HG02798 (cell line): ENCODE data around the gene COX10.

Experiments
- ATAC-seq: cut with Tn5 transposase; IDR thresholded peaks from one replicate; pipeline ENCODE4 v1.9.1; 2021; ENCODE audit warnings: mild to moderate bottlenecking; ENCODE audit not compliant: unreplicated experiment, poor library complexity

COX10 gene

DNA sequence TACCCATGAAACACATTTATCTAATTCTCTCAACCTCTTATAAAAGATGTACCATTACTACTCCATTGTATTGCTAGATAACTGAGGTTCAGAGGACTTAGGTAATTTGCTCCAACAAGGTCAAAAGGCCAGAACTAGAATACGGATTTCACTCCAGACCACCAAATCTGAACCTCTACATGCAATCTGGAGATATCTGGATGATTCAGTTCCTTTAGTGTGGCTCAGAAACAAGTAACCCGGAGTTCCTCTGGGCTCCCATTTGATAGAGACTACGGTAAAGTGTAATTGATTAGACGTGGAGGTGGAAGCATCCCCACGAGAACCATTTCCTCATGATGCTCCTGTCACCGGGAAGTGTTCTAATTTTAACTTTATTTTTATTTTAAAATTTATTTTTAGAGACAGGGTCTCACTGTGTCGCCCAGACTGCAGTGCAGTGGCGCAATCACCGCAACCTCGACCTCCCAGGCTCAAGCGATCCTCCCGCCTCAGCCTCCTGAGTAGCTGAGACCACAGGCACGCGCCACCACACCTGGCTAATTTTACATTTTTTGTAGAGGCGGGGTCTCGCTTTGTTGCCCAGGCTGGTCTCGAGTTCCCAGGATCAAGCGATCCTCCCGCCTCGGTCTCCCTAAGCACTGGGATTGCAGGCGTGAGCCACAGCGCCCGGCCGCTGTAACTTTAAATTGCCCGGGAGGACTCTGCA lies 608 bp upstream of the COX10 start:
- ATAC-seq = peak; percentile 17

DNA sequence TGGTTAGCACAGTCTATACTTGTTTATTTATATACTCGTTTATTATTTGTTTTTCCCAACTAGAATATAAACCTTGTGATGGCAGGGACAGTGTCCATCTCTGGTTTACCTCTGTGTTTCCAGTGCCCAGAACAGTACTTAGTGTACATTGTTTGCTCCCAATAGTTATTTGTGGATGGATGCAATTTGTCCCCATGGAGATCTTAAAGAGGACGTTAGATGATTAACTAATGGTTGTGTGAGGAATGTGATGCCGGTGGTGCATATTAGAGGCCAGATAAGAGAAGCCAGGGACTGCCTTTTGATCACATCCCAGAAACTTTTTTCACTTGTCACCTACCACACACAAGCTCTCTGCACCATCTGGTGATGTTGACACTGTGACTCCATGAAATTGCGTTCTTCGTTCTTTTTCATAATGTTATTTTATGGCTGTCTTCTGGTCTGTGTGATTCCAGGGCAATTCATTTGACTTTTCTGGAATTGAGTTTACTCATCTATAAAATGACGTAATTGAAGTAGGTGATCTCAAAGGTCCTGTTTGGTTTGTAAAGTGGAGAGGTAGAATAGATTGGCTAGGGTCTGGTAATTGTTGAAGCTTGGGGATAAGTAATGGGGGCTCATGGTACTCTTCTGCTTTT lies 1.2 kb downstream of the COX10 start:
- ATAC-seq = no peak

DNA sequence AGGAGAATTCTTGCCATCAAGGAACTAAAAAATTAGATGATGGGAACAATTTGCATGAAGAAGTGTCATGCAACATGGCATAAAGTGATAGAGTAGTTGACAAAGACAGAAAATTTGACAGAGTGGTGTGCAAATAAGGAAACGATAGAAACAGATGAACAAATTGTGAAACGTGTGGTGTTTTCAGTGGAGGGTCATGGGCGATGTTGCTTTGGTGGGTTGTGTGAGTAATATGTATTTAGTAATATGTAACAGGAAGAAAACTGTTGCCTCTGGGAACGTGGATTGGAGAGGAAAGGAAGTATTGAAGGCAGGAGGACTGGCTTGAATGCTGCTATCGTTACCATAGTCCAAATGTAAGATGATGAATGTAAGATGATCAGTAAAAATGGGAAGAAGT lies 3.6 kb downstream of the COX10 start:
- no peak for ATAC-seq

DNA sequence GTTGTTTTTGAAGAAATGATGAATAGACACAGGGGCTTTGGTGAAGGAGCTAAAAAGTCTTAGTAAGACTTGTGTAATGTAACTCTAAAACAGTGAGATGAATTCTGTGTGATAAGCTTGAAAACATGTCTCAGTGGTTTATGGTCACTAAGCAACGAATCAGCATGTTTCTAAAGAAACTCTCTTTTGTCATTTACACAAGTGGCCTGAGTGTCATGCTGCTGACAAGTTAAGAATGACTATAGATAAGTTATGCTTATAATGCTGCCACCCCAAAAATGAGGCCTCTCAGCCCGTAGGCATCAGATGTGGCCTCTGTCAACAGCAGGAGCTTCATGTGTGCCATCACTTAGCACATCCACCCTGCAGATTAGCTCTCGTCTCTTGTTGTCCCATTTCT lies 8.7 kb downstream of the COX10 start:
- no peak for ATAC-seq

DNA sequence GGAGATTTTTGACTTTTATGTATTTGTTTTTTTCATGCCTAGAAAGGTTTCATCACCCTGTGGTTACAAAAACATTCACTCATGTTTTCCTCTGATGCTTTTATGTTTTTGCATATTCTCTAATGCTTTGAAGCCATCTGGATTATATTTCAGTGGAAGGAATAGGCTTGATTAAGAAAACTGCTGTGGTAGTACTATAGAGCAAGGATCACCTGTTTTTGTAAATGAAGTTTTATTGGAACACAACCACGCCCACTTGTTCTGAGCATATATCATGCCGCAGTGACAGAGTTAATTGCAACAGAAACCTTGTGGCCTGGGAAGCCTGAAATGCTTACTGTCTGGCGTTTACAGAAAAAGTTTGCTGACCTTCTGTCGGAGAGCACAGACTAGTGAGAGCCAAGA lies 11.5 kb downstream of the COX10 start:
- no peak for ATAC-seq

DNA sequence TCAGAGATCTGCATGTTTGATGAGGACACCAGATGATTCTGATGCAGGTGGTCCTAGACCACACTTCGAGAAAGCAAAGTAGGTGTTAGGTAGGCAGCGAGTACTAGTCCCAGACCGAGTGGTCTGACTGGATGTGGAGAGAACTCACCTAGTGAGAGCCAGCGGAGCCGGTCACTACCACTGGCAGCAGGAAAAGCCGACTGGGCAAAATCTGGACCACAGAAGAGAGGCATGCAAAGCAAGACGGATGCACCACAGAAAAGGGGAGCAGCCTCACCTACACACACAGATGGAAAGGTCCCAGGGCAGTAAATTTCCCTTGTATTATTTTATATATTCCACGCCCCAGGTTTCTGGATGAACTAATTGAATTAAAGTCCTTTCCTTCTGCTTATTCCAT lies 13.5 kb downstream of the COX10 start:
- ATAC-seq = no peak

DNA sequence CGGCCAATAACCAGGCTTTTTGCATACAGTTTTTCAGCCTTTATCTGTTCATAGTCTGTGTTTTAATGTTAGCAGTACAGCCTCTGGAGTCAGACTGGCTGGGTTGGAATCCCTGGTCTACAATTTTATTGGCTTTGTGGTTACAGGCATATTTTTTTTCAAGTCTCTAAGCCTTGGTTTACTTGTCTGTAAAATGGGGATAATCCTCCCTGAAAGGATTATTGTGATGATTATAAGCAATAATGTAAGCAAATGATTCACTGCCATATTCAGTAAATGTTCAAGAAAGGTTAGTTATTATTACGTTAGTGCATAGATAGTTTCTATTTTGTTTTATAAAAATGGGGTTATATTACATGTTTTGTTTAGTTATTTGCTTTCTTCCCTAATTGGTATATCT lies 15.7 kb downstream of the COX10 start:
- no peak for ATAC-seq

DNA sequence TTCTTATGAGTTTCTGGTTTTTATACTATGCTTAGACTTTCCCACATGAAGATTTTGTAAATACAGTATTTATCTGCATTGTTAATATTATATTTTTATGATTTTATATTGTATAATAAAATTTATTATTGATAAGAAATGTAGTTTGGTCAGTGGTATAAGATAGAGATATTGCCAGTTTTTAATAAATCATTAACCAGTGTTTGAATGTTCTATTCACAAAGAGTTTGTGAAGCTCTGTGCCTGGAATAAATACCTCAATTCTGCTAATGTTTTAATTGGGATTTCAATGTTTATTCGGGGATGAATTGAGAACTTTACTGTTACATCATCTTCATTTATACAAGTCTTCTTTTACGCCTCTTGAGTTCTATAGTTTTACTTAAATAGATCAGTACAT lies 16.9 kb downstream of the COX10 start:
- ATAC-seq = no peak

DNA sequence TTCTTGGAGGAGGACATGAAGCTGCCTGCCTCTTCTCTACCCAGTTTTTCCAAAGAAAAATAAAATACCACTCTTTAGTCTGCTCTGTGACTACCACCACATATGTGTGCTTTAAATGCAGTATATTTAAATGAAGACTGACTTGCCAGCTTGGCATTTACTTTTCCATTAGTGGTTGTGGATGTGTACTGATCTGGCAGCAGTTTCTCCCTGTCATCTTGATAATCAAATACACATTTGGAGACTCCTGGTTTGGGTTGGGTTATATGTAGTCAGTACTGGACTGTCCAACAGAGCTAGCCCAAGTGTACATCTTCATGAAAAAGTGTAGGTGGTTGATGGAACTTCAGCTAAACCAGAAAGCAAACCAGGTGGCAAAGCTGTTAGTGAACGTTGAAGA lies 19.9 kb downstream of the COX10 start:
- ATAC-seq = no peak

DNA sequence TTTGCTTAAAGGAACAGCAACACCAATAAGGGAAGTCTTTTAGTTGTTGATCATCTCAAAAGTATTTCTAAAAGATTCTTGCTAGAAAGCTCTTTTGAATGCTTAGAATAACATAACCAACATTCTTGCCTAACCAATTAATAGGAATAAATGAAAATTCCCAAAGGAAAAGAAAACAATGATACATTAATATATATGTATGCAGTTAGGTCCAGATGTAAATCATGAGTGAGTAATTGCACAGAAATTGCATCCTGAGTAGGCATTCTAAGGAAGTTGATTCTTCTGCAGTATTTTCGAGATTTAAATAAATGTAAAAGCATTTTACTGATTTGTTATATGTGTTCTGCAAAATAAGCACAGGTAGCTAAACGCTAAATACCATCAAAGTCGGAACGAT lies 22.1 kb downstream of the COX10 start:
- ATAC-seq = no peak

DNA sequence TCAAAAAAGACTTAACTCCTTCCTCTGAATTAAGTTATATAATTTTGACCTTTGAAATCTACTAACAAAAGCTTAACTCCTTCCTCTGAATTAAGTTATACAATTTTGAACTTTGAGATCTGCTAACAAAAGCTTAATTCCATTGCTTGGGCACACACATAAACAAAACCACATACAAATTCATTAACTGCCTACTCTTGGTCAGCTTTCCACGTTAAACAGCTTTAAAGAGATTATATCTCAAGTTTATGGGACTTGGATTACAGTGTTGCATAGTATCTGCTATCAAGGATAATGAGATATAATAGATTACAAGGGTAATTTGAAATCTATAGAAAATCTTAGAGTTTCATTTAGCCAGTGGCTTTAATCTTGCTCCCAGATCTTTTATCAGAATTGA lies 23.5 kb downstream of the COX10 start:
- ATAC-seq = no peak

DNA sequence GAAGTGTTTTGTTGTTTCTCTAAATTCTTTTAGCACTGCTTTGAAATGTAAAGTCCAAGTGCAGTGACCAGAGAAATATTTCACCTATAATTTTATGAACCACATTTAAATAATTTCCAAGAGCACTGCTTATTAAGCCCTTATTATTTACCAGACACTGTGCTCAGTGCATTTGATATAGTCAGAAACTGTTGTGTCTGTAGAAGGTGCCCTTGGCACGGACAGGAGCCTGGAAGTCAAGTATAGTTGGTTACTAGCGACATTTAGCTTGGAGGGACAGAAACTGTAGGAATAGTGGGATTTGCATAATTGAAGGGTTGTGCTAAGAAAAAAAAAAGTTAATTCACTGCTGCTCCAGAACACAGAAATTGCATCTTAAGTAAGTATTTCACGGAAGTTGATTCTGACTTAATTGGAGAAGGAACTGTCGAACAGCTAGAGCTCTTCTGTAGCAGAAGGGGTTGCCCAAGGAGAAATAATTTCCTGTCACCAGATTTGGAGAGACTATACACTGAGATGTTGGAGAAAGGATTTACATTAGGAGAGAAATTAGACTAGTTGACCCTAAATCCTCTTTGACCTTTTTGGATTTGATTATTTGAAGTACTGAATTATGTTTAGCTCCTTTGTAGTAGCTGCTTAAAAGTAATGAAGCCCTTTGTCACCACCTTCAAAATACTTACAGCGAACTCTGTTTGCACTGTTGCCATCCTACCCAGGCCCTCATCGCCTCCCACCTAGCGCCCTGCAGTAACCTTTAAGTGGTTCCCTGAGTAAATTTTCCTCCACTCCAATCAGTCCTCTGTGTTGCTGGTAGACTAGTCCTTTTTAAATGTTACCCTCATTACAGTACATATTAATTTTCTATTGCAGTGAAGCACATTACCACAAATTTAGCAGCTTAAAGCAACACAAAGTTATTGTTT lies 25.6 kb downstream of the COX10 start:
- ATAC-seq = no peak

DNA sequence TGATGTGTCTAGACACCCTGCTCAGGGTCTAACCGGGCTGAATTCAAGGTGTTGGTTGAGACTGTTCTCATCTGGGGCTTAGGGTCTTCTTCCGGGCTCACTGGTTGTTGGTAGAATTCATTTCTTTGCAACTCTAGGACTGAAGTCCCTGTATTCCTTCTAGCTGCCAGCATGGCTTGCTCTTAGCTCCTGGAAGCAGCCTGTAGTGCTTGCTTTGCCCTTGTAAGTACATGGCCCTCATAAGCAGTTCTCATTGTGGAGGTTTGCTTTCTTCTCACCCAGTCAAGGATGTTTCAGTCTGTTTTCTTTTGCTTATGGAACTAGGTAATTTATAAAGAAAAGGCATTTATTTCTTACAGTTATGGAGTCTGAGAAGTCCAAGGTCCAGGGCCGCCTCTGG lies 26.3 kb downstream of the COX10 start:
- no peak for ATAC-seq

DNA sequence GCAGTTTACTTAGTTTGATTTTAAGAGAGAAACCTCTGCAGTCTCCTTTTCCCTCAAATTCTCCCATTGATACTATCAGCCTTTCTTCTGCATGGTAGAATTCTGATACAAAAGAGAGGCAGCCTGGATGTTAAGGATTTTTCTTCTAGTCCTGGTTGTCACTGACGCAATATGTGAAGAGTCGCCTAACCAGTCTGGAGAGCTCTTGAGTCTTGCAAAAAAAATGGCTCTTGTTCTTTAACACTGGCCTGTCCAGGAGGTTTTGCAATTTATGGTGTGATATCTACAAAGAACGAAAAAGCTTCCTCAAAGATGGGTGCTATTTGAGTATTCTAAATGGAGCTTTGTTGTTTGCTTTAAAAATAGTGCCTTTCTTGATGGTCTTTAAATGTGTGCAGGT lies 28.9 kb downstream of the COX10 start:
- no peak for ATAC-seq

DNA sequence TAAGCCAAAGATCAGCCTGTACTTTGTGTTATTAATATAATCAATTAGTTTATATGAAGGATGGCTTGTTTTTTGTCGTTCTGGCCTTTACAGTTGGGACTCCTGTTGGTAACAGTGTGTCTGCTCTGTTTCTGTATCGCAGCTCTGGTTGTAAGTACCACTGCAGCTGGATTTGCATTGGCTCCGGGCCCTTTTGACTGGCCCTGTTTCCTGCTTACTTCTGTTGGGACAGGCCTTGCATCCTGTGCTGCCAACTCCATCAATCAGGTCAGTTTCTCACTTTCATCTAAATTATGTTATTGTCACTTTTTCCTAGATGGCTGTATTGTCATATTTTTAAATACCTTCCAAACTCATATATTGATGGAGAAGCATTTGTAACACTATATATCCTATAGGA lies 32.7 kb downstream of the COX10 start:
- ATAC-seq = no peak

DNA sequence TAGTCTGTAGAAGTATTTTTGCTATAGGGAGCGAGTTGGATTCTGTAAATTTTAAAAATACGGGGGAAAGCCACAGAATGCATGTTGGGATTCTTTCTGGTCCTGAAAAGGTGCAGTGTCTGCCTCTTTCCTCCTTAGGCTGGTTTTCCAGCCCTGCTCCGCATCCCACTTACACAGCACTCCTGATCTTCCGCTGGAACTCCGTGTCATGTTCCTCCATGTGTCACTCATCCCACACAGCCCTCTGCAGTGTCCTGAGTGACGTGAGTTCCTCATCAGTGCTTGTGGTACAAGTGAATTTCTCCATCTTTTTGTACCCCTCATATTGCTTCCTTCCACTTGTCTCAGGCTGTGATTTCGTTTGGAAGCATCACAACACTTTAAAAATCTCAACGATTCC lies 34.5 kb downstream of the COX10 start:
- ATAC-seq = no peak

DNA sequence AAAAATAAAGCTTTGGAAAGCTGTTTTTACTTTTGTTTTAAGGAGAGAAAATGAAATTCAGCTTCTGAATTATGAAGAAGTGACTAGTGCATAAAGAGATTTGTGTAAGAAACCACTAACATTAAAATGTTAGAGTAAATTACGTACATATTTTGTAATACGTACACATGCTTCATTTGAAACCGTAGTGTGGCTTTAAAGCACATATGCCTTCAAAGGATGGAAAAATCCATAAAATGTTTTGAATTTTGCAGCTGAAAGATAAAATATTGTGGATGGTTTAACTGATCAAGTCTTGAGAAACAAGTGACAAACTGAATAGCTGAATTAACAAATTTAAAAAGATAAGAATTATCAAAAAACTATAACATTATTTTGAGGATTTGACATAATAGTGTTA lies 35.4 kb downstream of the COX10 start:
- no peak for ATAC-seq

DNA sequence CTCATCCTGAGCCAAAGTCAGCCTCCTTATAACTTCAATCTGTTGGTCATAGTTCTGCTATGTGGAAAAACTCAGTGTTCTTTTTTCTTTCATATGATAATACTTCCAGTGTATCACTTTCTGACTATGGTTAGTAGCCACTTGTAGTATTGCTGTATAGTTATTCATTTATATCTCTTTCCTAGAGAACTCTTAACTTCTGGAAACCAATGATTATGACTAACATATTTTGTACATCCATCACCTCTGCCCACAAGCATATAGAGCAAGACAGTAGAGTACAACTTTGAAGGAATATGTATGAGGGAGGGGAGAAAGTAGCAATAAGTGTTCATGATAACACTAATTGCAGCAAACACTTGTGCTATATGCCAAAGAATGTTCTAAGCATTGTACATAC lies 38.6 kb downstream of the COX10 start:
- ATAC-seq = no peak

DNA sequence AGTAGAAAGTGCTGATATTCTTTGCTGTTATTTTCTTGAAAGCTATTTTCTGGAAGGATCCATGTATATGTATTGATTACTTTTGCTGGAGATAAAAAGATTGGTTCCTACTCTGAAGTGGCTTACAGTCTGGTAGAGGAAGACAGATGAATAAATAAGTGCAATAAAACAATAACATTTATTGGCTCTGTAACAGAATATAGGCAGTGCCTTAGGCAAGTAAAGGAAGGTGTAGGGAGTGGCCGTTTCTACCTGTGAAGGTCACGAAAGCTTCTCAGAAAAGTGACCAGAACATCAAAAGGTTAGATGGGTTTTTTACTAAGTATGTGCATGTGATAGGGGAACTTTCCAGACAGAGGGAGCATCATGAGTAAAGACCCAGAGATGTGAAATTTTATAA lies 43.1 kb downstream of the COX10 start:
- ATAC-seq = no peak

DNA sequence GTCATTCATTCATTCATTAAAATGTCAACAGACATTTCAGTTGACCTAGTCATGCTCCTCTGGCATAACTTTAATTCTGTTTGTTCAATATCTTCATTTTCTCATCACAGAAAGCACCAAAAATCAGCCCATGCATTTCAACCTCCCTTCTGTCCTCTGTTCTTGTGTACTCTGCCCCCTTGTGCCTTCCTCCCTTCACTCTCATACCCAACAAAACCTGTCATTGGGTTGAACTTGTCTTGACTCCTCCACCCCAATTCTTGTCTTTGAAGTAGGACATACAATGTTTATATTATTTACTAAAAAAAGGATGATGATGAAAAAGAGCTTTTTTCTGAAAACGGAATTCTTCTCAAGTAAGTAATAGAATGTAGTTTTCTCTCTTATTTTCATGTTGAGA lies 43.8 kb downstream of the COX10 start:
- ATAC-seq = no peak

DNA sequence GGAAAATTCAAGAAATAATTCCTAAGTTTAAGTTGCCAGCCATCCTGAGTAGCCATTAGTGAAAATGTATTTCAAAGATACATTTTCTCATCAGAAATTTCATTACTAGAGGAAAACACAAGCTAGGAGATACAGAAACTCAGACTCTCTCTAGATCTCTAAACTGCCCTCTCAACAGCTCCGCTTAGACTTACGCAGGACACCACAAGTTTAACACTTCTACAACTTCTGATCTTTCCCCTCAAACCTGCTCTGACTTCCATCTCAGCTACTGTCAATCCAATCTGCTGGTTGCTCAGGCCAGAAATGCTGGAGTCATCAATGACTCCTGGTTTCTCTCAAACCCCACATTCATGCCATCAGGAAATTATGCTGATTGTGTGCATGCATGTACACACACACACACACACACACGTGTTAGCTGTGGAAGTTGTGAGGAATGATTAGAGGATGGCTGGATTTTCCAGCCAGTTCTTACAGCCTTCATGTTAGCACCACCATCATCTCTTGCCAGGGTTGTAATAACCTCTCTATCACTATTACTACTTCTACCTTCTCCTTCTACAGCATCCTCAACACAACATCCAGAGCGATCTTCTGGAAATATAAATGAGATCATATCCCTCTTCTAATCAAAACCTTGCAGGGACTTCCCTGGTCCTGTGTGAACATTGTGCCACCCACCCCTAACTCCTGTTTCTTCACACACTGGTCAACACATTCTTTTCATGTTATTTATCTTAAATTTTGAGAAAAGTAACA lies 47.1 kb downstream of the COX10 start:
- no peak for ATAC-seq
